ENCODE measurements around the gene C3orf33. TPM values are rescaled to one million over a fixed set of nuclear protein-coding genes. Genes with fewer than 3 reads are reported as not detected.

The C3orf33 gene
- polyA plus RNA-seq, 2 of the 4 experiments (the other 2 are of a cell fraction), result 8.3 to 11.1 TPM

GRCh38 chr3:155737844-155738460 is 68.1 kb downstream of the C3orf33 start:
- H3K9me3 ChIP-seq, result no peaks in the 10 kb centered on the region
- H3K4me3 ChIP-seq, result peak overlapping the region; percentile 51
- WGBS (ENCODE audit: missing lambda C conversion rate), result 2% methylated on average over 8 of the region's 8 CpGs
- ATAC-seq (peak; percentile 92 to 96), DNase-seq (ENCODE audit: low read depth in 1 of 2, low spot score in 1 of 2) (peak; percentile 91 to 95), FAIRE-seq (peak; percentile 77)
- ChIA-PET CTCF (interaction anchor here (0.6 to 3.1 kb wide), 3 partner anchors 10 to 68 kb away, joined by 3 to 13 read pairs (median 3); partner anchors contain the start of gene C3orf33), POLR2A (interaction anchor here (1.3 kb wide), 2 partner anchors 68 to 132 kb away, joined by 3 to 7 read pairs; partner anchors contain the start of genes C3orf33 and GMPS)
- TF ChIP-seq JUN (IDR thresholded peaks at IDR 0.05), result peak; percentile 17 to 43; a peak in 1 of 5 replicates
- TF ChIP-seq EHF (CRISPR knock-in tag; IDR thresholded peaks at IDR 0.05), result no peak
- TF ChIP-seq RAD21 (conservative IDR thresholded peaks at IDR 0.05 in 1 of 2, IDR thresholded peaks at IDR 0.05 in 1 of 2), result peak; percentile 5 to 26; a peak in 1 of 5 replicates
- no peak for TF ChIP-seq NFE2L2 (conservative IDR thresholded peaks at IDR 0.05; ENCODE audit: low read length)
- no peak for TF ChIP-seq CBX2 (IDR thresholded peaks at IDR 0.05; ENCODE audit: borderline replicate concordance, low read depth)
- peak; percentile 71; the same call in 1 of the 2 replicates for TF ChIP-seq CHD4 (IDR thresholded peaks at IDR 0.05; ENCODE audit: borderline replicate concordance)
- TF ChIP-seq BCL3 (IDR thresholded peaks at IDR 0.05), result 0 out of 3 replicates have a peak, but pooled peaks have one; percentile 48
- peak; percentile 34 for TF ChIP-seq MAX (IDR thresholded peaks at IDR 0.05)
- peaks cover 19% of the 10 kb centered on the region for H3K4me1 ChIP-seq
- H3K4me2 ChIP-seq, result peak overlapping the region; percentile 80
- peak overlapping the region; percentile 75 to 81 for H3K27ac ChIP-seq

- Histone ChIP-seq H3K9me3 (no peaks in the 10 kb centered on the region), H3K4me1 (peaks cover 19% of the 10 kb centered on the region), H3K27ac (peak overlapping the region; percentile 75 to 81), H3K4me2 (peak overlapping the region; percentile 80), H3K4me3 (peak overlapping the region; percentile 34; the same call in 2 of the 3 replicates)
- no peak for FAIRE-seq
- DNase-seq (ENCODE audit: low read depth in 1 of 2, low spot score in 1 of 2), result no peak
- ATAC-seq, result no peak
- WGBS (ENCODE audit: missing lambda C conversion rate), result 30% methylated on average over 4 of the region's 4 CpGs
- ChIA-PET CTCF (interaction anchor here (0.7 to 3.1 kb wide), 4 partner anchors 35 to 123 kb away, joined by 3 to 13 read pairs (median 4); partner anchors contain the start of gene C3orf33), POLR2A (interaction anchor here (1.0 kb wide), 1 partner anchor 70 kb away, joined by 4 read pairs; the partner anchor contains the start of gene C3orf33)
- no peak for TF ChIP-seq ELK1 (IDR thresholded peaks at IDR 0.05; ENCODE audit: low read depth, low read length)
- TF ChIP-seq HEYL (CRISPR knock-in tag; IDR thresholded peaks at IDR 0.05), result no peak
- no peak for TF ChIP-seq ZFP36 (IDR thresholded peaks at IDR 0.05; ENCODE audit: borderline replicate concordance, partially characterized antibody)
- no peak for TF ChIP-seq NPAS2 (CRISPR knock-in tag; IDR thresholded peaks at IDR 0.05; ENCODE audit: borderline replicate concordance)
- no peak for TF ChIP-seq ZC3H11A (IDR thresholded peaks at IDR 0.05)
- no peak for TF ChIP-seq MAX (IDR thresholded peaks at IDR 0.05)
- TF ChIP-seq RCOR1 (IDR thresholded peaks at IDR 0.05; ENCODE audit: low read depth, low read length), result no peak
- TF ChIP-seq FOXS1 (CRISPR knock-in tag; IDR thresholded peaks at IDR 0.05), result no peak
- no peak for TF ChIP-seq ZNF302 (CRISPR knock-in tag; IDR thresholded peaks at IDR 0.05)
- no peak for TF ChIP-seq EP300 (IDR thresholded peaks at IDR 0.05)
- TF ChIP-seq GATA3 (IDR thresholded peaks at IDR 0.05; ENCODE audit: borderline replicate concordance), result no peak
- TF ChIP-seq JUN (IDR thresholded peaks at IDR 0.05), result no peak
- TF ChIP-seq TP53 (CRISPR knock-in tag; IDR thresholded peaks at IDR 0.05), result no peak
- no peak for TF ChIP-seq NFE2L2 (conservative IDR thresholded peaks at IDR 0.05; ENCODE audit: low read length)
- TF ChIP-seq E2F6 (IDR thresholded peaks at IDR 0.05; ENCODE audit: borderline replicate concordance, low read depth), result no peak
- no peak for TF ChIP-seq FOSB (CRISPR knock-in tag; IDR thresholded peaks at IDR 0.05)
- no peak for TF ChIP-seq EHMT2 (IDR thresholded peaks at IDR 0.05; ENCODE audit: low read depth)
- TF ChIP-seq TFCP2L1 (CRISPR knock-in tag; IDR thresholded peaks at IDR 0.05), result no peak
Measured at GRCh38 chr3:155736381-155736780, 69.7 kb downstream of the C3orf33 start.

Measured in A549 (cell line).